MG63 (cell line): ENCODE measurements around the gene HGS. TPM values are rescaled to one million over a fixed set of nuclear protein-coding genes. Genes with fewer than 3 reads are reported as not detected.

Experiments
- DNase-seq: peaks from one replicate; pipeline ENCODE4 v3.0.0-alpha.2; 2020
- H3K27me3 ChIP-seq: fragments of 250-450 bp; sonication (Bioruptor Pico); 2 replicates; pipeline ENCODE4 v1.5.1; 2020; ENCODE audit warnings: mild to moderate bottlenecking, moderate library complexity
- H3K36me3 ChIP-seq: fragments of 250-450 bp; sonication (Bioruptor Pico); 2 replicates; pipeline ENCODE4 v1.5.1; 2020; ENCODE audit warnings: mild to moderate bottlenecking, moderate library complexity
- H3K4me3 ChIP-seq: fragments of 250-450 bp; sonication (Bioruptor Pico); 2 replicates; pipeline ENCODE4 v1.5.1; 2020; ENCODE audit warnings: mild to moderate bottlenecking, moderate library complexity
- H3K9me3 ChIP-seq: fragments of 250-450 bp; sonication (Bioruptor Pico); 2 replicates; pipeline ENCODE4 v1.5.1; 2020; ENCODE audit warnings: mild to moderate bottlenecking, moderate library complexity
- total RNA-seq: library from RNA; depleted of rRNA; stranded (reverse); fragments of >200 nt; shearing (Covaris generic); gene quantifications from 2 replicates; pipeline ENCODE4 v1.2.3, GENCODE V29; 2014; ENCODE audit warnings: low replicate concordance; rRNA removed

HGS gene
- total RNA-seq, result 102 and 116 TPM in 2 replicates

GRCh38 chr17:81683584-81684441 lies at the start of gene HGS, which contains the start of gene ARL16:
Gene HGS, plus strand, starts transcription at chr17:81684011. Its CDS starts 56 bp downstream, at chr17:81684067.
Gene ARL16, minus strand, starts transcription at chr17:81683797. Its CDS starts 44 bp downstream, at chr17:81683753.
- H3K27me3 ChIP-seq, result no peaks in the 10 kb centered on the region
- peaks cover 67% of the 10 kb centered on the region for H3K36me3 ChIP-seq

GRCh38 chr17:81635431-81635830 lies 48.4 kb upstream of the HGS start:
- no peak for DNase-seq
- Histone ChIP-seq H3K36me3 (peaks cover 34% of the 10 kb centered on the region), H3K4me3 (peak overlapping the region; percentile 97), H3K27me3 (no peaks in the 10 kb centered on the region), H3K9me3 (no peaks in the 10 kb centered on the region)

More at GRCh38 chr17:81683584-81684441, at the start of gene HGS, which contains the start of gene ARL16:
- H3K4me3 ChIP-seq, result peak within 1 kb of the TSS; percentile 83
- peak; percentile 98 for DNase-seq
- no peaks in the 10 kb centered on the region for H3K9me3 ChIP-seq

- peaks cover 28% of the 10 kb centered on the region for H3K36me3 ChIP-seq
- peak; percentile 45 for DNase-seq
- no peaks in the 10 kb centered on the region for H3K9me3 ChIP-seq
- peak overlapping the region; percentile 97 for H3K4me3 ChIP-seq
- H3K27me3 ChIP-seq, result no peaks in the 10 kb centered on the region
Measured at GRCh38 chr17:81635973-81636504, 47.8 kb upstream of the HGS start.

GRCh38 chr17:81636505-81637288 lies 47.1 kb upstream of the HGS start, which contains the start of the genes NPLOC4 and TSPAN10:
Gene NPLOC4, minus strand, starts transcription at chr17:81637112. Its CDS starts 182 bp downstream, at chr17:81636930.
Gene TSPAN10, plus strand, starts transcription at chr17:81637196. Its CDS starts 5,217 bp downstream, at chr17:81642413.
- Histone ChIP-seq H3K4me3 (peak within 1 kb of the TSS; percentile 97), H3K27me3 (no peaks in the 10 kb centered on the region), H3K36me3 (peaks cover 28% of the 10 kb centered on the region), H3K9me3 (no peaks in the 10 kb centered on the region)
- peak; percentile 83 for DNase-seq

GRCh38 chr17:81638683-81639082 lies 45.1 kb upstream of the HGS start:
- DNase-seq, result no peak
- Histone ChIP-seq H3K36me3 (peaks cover 17% of the 10 kb centered on the region), H3K4me3 (no peak overlapping the region), H3K27me3 (no peaks in the 10 kb centered on the region), H3K9me3 (no peaks in the 10 kb centered on the region)

- Histone ChIP-seq H3K9me3 (no peaks in the 10 kb centered on the region), H3K4me3 (no peak overlapping the region), H3K36me3 (peaks cover 11% of the 10 kb centered on the region), H3K27me3 (no peaks in the 10 kb centered on the region)
- no peak for DNase-seq
Measured at GRCh38 chr17:81640011-81640410, 43.8 kb upstream of the HGS start.

GRCh38 chr17:81641825-81642489 lies 41.9 kb upstream of the HGS start:
- H3K9me3 ChIP-seq, result no peaks in the 10 kb centered on the region
- H3K36me3 ChIP-seq, result no peaks in the 10 kb centered on the region
- H3K4me3 ChIP-seq, result no peak overlapping the region
- H3K27me3 ChIP-seq, result no peaks in the 10 kb centered on the region
- DNase-seq, result peak; percentile 80

- Histone ChIP-seq H3K4me3 (no peak overlapping the region), H3K27me3 (no peaks in the 10 kb centered on the region), H3K36me3 (no peaks in the 10 kb centered on the region), H3K9me3 (peaks cover 6% of the 10 kb centered on the region; the same call in 1 of the 2 replicates)
- DNase-seq, result no peak
Measured at GRCh38 chr17:81644496-81644895, 39.3 kb upstream of the HGS start.

- DNase-seq, result no peak
- Histone ChIP-seq H3K36me3 (no peaks in the 10 kb centered on the region), H3K4me3 (no peak overlapping the region), H3K27me3 (no peaks in the 10 kb centered on the region), H3K9me3 (peaks cover 6% of the 10 kb centered on the region; the same call in 1 of the 2 replicates)
Measured at GRCh38 chr17:81644976-81645952, 38.5 kb upstream of the HGS start.

- DNase-seq, result no peak
- Histone ChIP-seq H3K4me3 (no peak overlapping the region), H3K27me3 (no peaks in the 10 kb centered on the region), H3K9me3 (peaks cover 6% of the 10 kb centered on the region; the same call in 1 of the 2 replicates), H3K36me3 (no peaks in the 10 kb centered on the region)
Measured at GRCh38 chr17:81646869-81647600, 36.8 kb upstream of the HGS start.

GRCh38 chr17:81647640-81648012 lies 36.2 kb upstream of the HGS start:
- Histone ChIP-seq H3K36me3 (no peaks in the 10 kb centered on the region), H3K9me3 (peaks cover 6% of the 10 kb centered on the region; the same call in 1 of the 2 replicates), H3K4me3 (no peak overlapping the region), H3K27me3 (no peaks in the 10 kb centered on the region)
- no peak for DNase-seq

- H3K4me3 ChIP-seq, result no peak overlapping the region
- peaks cover 6% of the 10 kb centered on the region; the same call in 1 of the 2 replicates for H3K9me3 ChIP-seq
- DNase-seq, result no peak
- no peaks in the 10 kb centered on the region for H3K27me3 ChIP-seq
- H3K36me3 ChIP-seq, result no peaks in the 10 kb centered on the region
Measured at GRCh38 chr17:81648013-81648706, 35.7 kb upstream of the HGS start.

- Histone ChIP-seq H3K4me3 (no peak overlapping the region), H3K36me3 (no peaks in the 10 kb centered on the region), H3K27me3 (no peaks in the 10 kb centered on the region), H3K9me3 (peaks cover 6% of the 10 kb centered on the region; the same call in 1 of the 2 replicates)
- DNase-seq, result no peak
Measured at GRCh38 chr17:81648707-81649085, 35.1 kb upstream of the HGS start.

- DNase-seq, result no peak
- Histone ChIP-seq H3K27me3 (no peaks in the 10 kb centered on the region), H3K36me3 (no peaks in the 10 kb centered on the region), H3K4me3 (no peak overlapping the region), H3K9me3 (peaks cover 6% of the 10 kb centered on the region; the same call in 1 of the 2 replicates)
Measured at GRCh38 chr17:81650951-81651350, 32.9 kb upstream of the HGS start.
